ENCODE results near the gene CBLC. TPM values are rescaled to one million over a fixed set of nuclear protein-coding genes. Genes with fewer than 3 reads are reported as not detected.

CBLC gene
- total RNA-seq, 2 experiments from 2014 or later = not detected

GRCh38 chr19:44756089-44756562 lies 21.6 kb upstream of the CBLC start:
- ATAC-seq (ENCODE audit: poor library complexity) (no peak), DNase-seq (no peak)
- no peak overlapping the region for H3K4me3 ChIP-seq (ENCODE audit: low read length)
- H3K9me3 ChIP-seq (ENCODE audit: control insufficient read depth in 1 of 2, insufficient read depth in 1 of 2, low read length in 2 of 2) = no peaks in the 10 kb centered on the region
- ChIA-PET POLR2A (no interaction called here), CTCF (interaction anchor here (1.3 kb wide), 1 partner anchor 32 kb away, joined by 6 read pairs; no protein-coding TSS in a partner anchor)
- H3K27ac Mint-ChIP-seq = peak overlapping the region; percentile 99
- H3K27me3 Mint-ChIP-seq = no peaks in the 10 kb centered on the region
- intact Hi-C loops (cut with DNase I, micrococcal nuclease) = no loop called here
- peaks cover 66% of the 10 kb centered on the region for H3K36me3 Mint-ChIP-seq (ENCODE audit: low read depth)
- no peaks in the 10 kb centered on the region for H3K9me3 Mint-ChIP-seq
- peak overlapping the region; percentile 2 to 46 for H3K27ac ChIP-seq (ENCODE audit: low read depth in 1 of 2, low read length in 2 of 2)
- H3K36me3 ChIP-seq (ENCODE audit: insufficient read depth, low read length) = peaks cover 55% of the 10 kb centered on the region
- H3K27me3 ChIP-seq (ENCODE audit: control insufficient read depth in 1 of 2, insufficient read depth in 2 of 2, low read length in 2 of 2) = no peaks in the 10 kb centered on the region
- H3K4me1 Mint-ChIP-seq (ENCODE audit: low read depth) = peaks cover 70% of the 10 kb centered on the region
- H3K4me3 Mint-ChIP-seq = peak overlapping the region; percentile 66
- no peak for TF ChIP-seq CTCF (IDR thresholded peaks at IDR 0.05)
- H3K4me1 ChIP-seq (ENCODE audit: insufficient read depth, low read length) = peaks cover 85% of the 10 kb centered on the region

- Histone ChIP-seq H3K27ac (ENCODE audit: low read depth in 1 of 2, low read length in 2 of 2) (no peak overlapping the region), H3K9me3 (ENCODE audit: control insufficient read depth in 1 of 2, insufficient read depth in 1 of 2, low read length in 2 of 2) (no peaks in the 10 kb centered on the region), H3K27me3 (ENCODE audit: control insufficient read depth in 1 of 2, insufficient read depth in 2 of 2, low read length in 2 of 2) (no peaks in the 10 kb centered on the region), H3K4me3 (ENCODE audit: low read length) (no peak overlapping the region), H3K36me3 (ENCODE audit: insufficient read depth, low read length) (peaks cover 49% of the 10 kb centered on the region), H3K4me1 (ENCODE audit: insufficient read depth, low read length) (peaks cover 78% of the 10 kb centered on the region)
- POLR2A ChIA-PET = no interaction called here
- H3K4me1 Mint-ChIP-seq (ENCODE audit: low read depth) = peaks cover 63% of the 10 kb centered on the region
- ATAC-seq (ENCODE audit: poor library complexity) = no peak
- DNase-seq = no peak
- no peak for TF ChIP-seq CTCF (IDR thresholded peaks at IDR 0.05)
- CTCF ChIA-PET = interaction anchor here (0.6 to 2.0 kb wide), 2 partner anchors 13 to 36 kb away, joined by 3 to 11 read pairs; no protein-coding TSS in a partner anchor
- no peaks in the 10 kb centered on the region for H3K9me3 Mint-ChIP-seq
- H3K27me3 Mint-ChIP-seq = no peaks in the 10 kb centered on the region
- intact Hi-C loops (cut with DNase I, micrococcal nuclease) = no loop called here
- H3K36me3 Mint-ChIP-seq (ENCODE audit: low read depth) = peaks cover 62% of the 10 kb centered on the region
- no peak overlapping the region for H3K27ac Mint-ChIP-seq
- no peak overlapping the region for H3K4me3 Mint-ChIP-seq
Measured at GRCh38 chr19:44757057-44757734, 20.5 kb upstream of the CBLC start.

GRCh38 chr19:44757735-44758505 lies 19.8 kb upstream of the CBLC start:
- Mint-ChIP-seq H3K9me3 (no peaks in the 10 kb centered on the region), H3K36me3 (ENCODE audit: low read depth) (peaks cover 55% of the 10 kb centered on the region), H3K27ac (peak overlapping the region; percentile 58), H3K4me3 (no peak overlapping the region), H3K4me1 (ENCODE audit: low read depth) (peaks cover 57% of the 10 kb centered on the region), H3K27me3 (no peaks in the 10 kb centered on the region)
- H3K27ac ChIP-seq (ENCODE audit: low read depth in 1 of 2, low read length in 2 of 2) = no peak overlapping the region
- no peaks in the 10 kb centered on the region for H3K27me3 ChIP-seq (ENCODE audit: control insufficient read depth in 1 of 2, insufficient read depth in 2 of 2, low read length in 2 of 2)
- no peak for TF ChIP-seq CTCF (IDR thresholded peaks at IDR 0.05)
- peaks cover 46% of the 10 kb centered on the region for H3K36me3 ChIP-seq (ENCODE audit: insufficient read depth, low read length)
- no peaks in the 10 kb centered on the region for H3K9me3 ChIP-seq (ENCODE audit: control insufficient read depth in 1 of 2, insufficient read depth in 1 of 2, low read length in 2 of 2)
- peaks cover 70% of the 10 kb centered on the region for H3K4me1 ChIP-seq (ENCODE audit: insufficient read depth, low read length)
- DNase-seq (no peak), ATAC-seq (ENCODE audit: poor library complexity) (no peak)
- intact Hi-C loops (cut with DNase I, micrococcal nuclease) = no loop called here
- no peak overlapping the region for H3K4me3 ChIP-seq (ENCODE audit: low read length)
- POLR2A ChIA-PET = no interaction called here
- CTCF ChIA-PET = interaction anchor here (0.6 to 2.0 kb wide), 2 partner anchors 13 to 36 kb away, joined by 3 to 11 read pairs; no protein-coding TSS in a partner anchor

All from CD4-positive, alpha-beta T cell (primary cell).